PFSK-1 (cell line): Measurements from ENCODE around the gene WASHC4.

Experiments used
- FOXP2 ChIP-seq: optimal IDR thresholded peaks from 2 replicates; pipeline ENCODE3; 2011; ENCODE audit warnings: borderline replicate concordance, control low read depth, inconsistent platforms; ENCODE audit not compliant: insufficient read depth; ENCODE audit errors: extremely low read length, extremely low read depth
- POLR2AphosphoS5 ChIP-seq: IDR thresholded peaks from 2 replicates; pipeline ENCODE4 v1.6.1; 2012; ENCODE audit warnings: low read depth, mild to moderate bottlenecking, control low read depth, low read length, moderate library complexity
- SIN3A ChIP-seq: IDR thresholded peaks from 2 replicates; pipeline ENCODE4 v1.6.1; 2012; ENCODE audit warnings: mild to moderate bottlenecking, low read length, moderate library complexity, borderline replicate concordance; ENCODE audit not compliant: insufficient read depth
- TAF1 ChIP-seq: IDR thresholded peaks from 2 replicates; pipeline ENCODE4 v1.6.1; 2012; ENCODE audit warnings: low read length, control low read depth, borderline replicate concordance; ENCODE audit not compliant: insufficient read depth
- TF ChIP-seq, protein P1 (sequence below), 2 experiments: IDR thresholded peaks; 2 replicates each; pipeline versions ENCODE4 v1.6.1 to v1.8.0; 2011 to 2012; ENCODE audit warnings: low read depth in 2 of 2, low read length in 2 of 2, control low read depth in 1 of 2, inconsistent platforms in 1 of 2, mild to moderate bottlenecking in 1 of 2, moderate library complexity in 1 of 2; ENCODE audit not compliant: insufficient read depth in 1 of 2

The WASHC4 gene

DNA sequence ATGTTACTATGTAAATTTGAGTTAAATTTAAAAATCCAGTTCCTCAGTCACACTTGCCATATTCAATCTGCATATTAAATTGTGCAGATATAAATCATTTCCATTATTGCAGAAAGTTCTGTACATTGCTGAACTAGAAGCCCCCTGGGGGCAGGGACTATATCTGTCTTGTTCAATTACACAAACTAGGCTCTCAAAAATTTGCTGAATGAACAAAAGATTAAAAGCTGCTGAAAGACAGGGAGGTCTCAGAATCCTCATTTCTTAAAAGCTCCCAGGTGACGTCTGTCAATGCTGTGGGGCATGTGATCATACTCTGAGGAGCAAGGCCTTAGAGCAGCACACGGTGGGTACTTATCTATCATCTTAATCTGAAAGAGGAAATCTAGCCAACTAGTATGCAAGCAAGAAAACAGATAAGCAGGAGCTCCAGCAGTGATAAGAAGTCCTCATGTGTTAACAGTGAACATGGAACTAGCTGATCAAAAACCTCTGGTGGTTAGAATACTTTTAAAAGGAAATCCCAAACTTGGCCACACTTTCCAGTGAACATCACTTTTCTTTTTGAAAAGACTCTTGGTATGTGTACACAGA is 68.0 kb downstream of the WASHC4 start:
- TF ChIP-seq, protein P1, sequence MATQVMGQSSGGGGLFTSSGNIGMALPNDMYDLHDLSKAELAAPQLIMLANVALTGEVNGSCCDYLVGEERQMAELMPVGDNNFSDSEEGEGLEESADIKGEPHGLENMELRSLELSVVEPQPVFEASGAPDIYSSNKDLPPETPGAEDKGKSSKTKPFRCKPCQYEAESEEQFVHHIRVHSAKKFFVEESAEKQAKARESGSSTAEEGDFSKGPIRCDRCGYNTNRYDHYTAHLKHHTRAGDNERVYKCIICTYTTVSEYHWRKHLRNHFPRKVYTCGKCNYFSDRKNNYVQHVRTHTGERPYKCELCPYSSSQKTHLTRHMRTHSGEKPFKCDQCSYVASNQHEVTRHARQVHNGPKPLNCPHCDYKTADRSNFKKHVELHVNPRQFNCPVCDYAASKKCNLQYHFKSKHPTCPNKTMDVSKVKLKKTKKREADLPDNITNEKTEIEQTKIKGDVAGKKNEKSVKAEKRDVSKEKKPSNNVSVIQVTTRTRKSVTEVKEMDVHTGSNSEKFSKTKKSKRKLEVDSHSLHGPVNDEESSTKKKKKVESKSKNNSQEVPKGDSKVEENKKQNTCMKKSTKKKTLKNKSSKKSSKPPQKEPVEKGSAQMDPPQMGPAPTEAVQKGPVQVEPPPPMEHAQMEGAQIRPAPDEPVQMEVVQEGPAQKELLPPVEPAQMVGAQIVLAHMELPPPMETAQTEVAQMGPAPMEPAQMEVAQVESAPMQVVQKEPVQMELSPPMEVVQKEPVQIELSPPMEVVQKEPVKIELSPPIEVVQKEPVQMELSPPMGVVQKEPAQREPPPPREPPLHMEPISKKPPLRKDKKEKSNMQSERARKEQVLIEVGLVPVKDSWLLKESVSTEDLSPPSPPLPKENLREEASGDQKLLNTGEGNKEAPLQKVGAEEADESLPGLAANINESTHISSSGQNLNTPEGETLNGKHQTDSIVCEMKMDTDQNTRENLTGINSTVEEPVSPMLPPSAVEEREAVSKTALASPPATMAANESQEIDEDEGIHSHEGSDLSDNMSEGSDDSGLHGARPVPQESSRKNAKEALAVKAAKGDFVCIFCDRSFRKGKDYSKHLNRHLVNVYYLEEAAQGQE (IDR thresholded peaks at IDR 0.05; ENCODE audit: insufficient read depth in 1 of 2, low read depth in 2 of 2, low read length in 2 of 2), result no peak
- TF ChIP-seq SIN3A, result no peak
- TF ChIP-seq POLR2AphosphoS5, result no peak
- TF ChIP-seq TAF1, result no peak
- no peak for TF ChIP-seq FOXP2

DNA sequence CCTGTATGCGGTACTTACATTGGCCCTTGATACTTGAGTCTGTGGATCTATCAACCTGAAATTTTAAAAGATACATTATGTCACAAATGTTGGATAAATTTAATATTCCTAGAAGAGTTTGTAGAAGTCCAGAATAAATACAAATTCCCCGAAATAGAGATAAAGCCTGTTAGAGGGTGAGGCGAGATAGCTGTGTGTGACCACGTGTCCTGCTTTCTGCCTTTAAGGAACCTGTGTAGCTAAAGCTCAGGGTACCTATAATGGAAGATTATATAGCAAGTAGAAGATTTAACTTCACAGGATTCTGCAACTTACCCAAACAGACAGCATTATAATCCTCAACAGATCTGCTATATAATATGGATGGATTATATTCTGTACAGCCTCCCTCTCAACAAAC is 69.7 kb downstream of the WASHC4 start:
- no peak for TF ChIP-seq SIN3A
- TF ChIP-seq, protein P1 (IDR thresholded peaks at IDR 0.05; ENCODE audit: insufficient read depth in 1 of 2, low read depth in 2 of 2, low read length in 2 of 2), result no peak
- TF ChIP-seq POLR2AphosphoS5, result no peak
- TF ChIP-seq FOXP2, result no peak
- TF ChIP-seq TAF1, result no peak

DNA sequence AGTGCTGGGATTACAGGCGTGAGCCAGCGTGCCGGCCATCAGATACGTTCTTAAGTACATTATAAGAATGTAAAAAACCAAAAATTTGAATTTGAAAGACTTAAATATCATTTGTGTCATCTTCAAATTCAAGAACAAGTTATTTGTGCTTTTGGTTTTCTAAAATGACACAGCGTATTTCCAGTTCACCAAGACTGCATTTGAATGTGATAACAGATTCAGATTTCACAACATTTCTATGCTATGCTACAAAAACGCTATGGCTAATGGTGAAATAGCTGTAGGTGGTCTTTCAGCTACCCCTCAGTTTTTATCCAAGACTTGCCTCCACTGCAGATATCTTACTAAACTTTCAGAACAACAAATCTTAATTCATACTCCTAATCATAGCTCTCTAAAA is 81.8 kb downstream of the WASHC4 start:
- TF ChIP-seq POLR2AphosphoS5 (no peak), TAF1 (no peak)

DNA sequence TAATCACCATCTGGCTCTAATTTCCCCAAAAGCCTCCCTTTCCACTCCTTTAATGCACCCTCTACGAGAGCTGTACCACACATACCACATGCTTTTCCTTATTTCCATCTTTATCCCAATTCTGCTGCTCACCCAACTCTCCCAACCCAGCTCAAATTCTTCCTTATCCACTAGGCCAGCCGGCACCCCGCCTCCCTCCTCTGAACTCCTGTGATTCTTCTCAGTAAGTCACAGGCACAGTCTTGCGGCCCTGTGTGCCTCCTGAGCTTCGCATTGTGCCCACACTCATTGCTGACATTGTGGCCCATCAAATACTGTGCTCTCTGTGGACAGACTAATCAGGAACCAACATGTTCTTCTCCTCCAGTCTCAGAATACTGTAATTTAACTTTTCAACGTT is 83.0 kb downstream of the WASHC4 start:
- TF ChIP-seq FOXP2 (no peak), SIN3A (no peak), POLR2AphosphoS5 (no peak), TAF1 (no peak)
- TF ChIP-seq, protein P1 (IDR thresholded peaks at IDR 0.05; ENCODE audit: insufficient read depth in 1 of 2, low read depth in 2 of 2, low read length in 2 of 2), result no peak

DNA sequence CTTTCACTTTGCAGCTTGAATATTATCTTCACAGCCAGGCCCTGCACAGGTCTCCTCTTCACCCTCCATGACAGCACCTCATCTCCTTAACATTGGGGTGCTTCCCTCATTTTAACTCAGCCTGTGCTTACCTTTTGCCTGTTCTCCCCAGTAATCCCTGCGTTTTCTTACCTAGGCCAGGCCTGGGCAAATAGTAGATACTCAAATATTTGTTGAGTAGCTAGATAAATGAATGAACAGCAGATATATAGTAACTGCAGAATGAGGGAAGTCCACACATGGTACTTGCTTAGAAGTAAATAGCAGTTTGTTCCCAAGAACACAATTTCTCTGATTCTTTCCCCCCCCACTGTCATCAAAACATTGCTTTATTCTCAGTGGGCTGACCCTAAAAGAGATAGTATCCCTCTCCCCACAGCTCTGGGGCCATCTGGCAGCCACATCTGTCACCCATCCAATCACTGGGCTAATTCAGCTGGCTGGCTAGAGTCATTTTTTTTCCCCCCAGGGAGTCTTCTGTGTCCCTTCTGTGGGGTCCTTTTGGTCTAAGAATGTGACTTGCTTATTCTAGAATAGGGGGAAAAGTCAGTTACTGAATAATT is 85.2 kb downstream of the WASHC4 start:
- TF ChIP-seq POLR2AphosphoS5 (no peak), SIN3A (no peak), FOXP2 (no peak), TAF1 (no peak)
- TF ChIP-seq, protein P1 (IDR thresholded peaks at IDR 0.05; ENCODE audit: insufficient read depth in 1 of 2, low read depth in 2 of 2, low read length in 2 of 2), result no peak
